Endothelial cell of umbilical vein (primary cell): ENCODE measurements around the gene DCTD. TPM values are rescaled to one million over a fixed set of nuclear protein-coding genes. Genes with fewer than 3 reads are reported as not detected.

Source experiments
- BruUV-seq: library from RNA; stranded (reverse); fragments of 400-500 nt; replicated peaks from 2 replicates; lab custom pipeline; 2021; lab: Mats Ljungman, UMichigan
- CTCF ChIA-PET: fragments of 300-600, 350-600 bp; sonication (Branson Sonifier 250); formaldehyde crosslinking; loops from one replicate; lab custom pipeline; 2021; ENCODE audit warnings: antibody characterized with exemption, inconsistent platforms; lab: Charles Lee
- POLR2A ChIA-PET: fragments of 300-600, 350-600 bp; sonication (Branson Sonifier 250); formaldehyde crosslinking; loops from one replicate; lab custom pipeline; 2021; ENCODE audit warnings: antibody characterized with exemption, inconsistent platforms; lab: Charles Lee
- DNase-seq: peaks from one replicate; pipeline ENCODE4 v3.0.0-alpha.2; 2011; ENCODE audit warnings: low read depth, low spot score
- FAIRE-seq: peaks from 2 replicates; lab custom pipeline; 2011; peaks lifted over from hg19 to GRCh38; lab: Jason Lieb, UNC
- H2AFZ ChIP-seq: 2 replicates; pipeline ENCODE4 v1.6.0; 2012; ENCODE audit warnings: low read depth, low read length, control low read depth, inconsistent platforms
- H3K27ac ChIP-seq: 2 replicates; pipeline ENCODE4 v1.5.1; 2011; ENCODE audit warnings: low read depth, mild to moderate bottlenecking, control low read depth, low read length, moderate library complexity; ENCODE audit not compliant: insufficient read depth
- H3K27me3 ChIP-seq, 2 experiments: 2 replicates each; pipeline versions ENCODE4 v1.6.0 to v1.6.1; 2011; ENCODE audit warnings: low read length in 2 of 2, mixed read lengths in 1 of 2; ENCODE audit not compliant: control insufficient read depth in 2 of 2, insufficient read depth in 2 of 2
- H3K36me3 ChIP-seq, 2 experiments: 2 replicates in 1 of 2; 3 replicates in 1 of 2; pipeline ENCODE4 v1.5.1; 2011; ENCODE audit warnings: low read length in 2 of 2, mild to moderate bottlenecking in 1 of 2, moderate library complexity in 1 of 2; ENCODE audit not compliant: control insufficient read depth in 2 of 2, insufficient read depth in 2 of 2; ENCODE audit errors: extremely low read depth in 1 of 2
- H3K4me1 ChIP-seq: 3 replicates; pipeline ENCODE4 v1.5.1; 2011; ENCODE audit warnings: mild to moderate bottlenecking, low read length; ENCODE audit not compliant: control insufficient read depth, insufficient read depth; ENCODE audit errors: extremely low read depth
- H3K4me2 ChIP-seq: 2 replicates; pipeline ENCODE4 v1.6.1; 2011; ENCODE audit warnings: low read length, control low read depth, mixed read lengths; ENCODE audit not compliant: insufficient read depth
- H3K4me3 ChIP-seq, 3 experiments: fragments of 200-600 bp in 1 of 3; sonication (generic), shearing (Covaris generic) in 1 of 3; replicated peaks in 1 of 3; 2 replicates each; pipeline ENCODE4 v1.5.1; 2011 to 2016; ENCODE audit warnings: control low read depth in 3 of 3, low read length in 3 of 3, mild to moderate bottlenecking in 2 of 3, inconsistent platforms in 1 of 3, low read depth in 1 of 3, moderate library complexity in 1 of 3; ENCODE audit not compliant: insufficient read depth in 1 of 3
- H3K79me2 ChIP-seq: 2 replicates; pipeline ENCODE4 v1.6.0; 2012; ENCODE audit warnings: low read length, inconsistent platforms; ENCODE audit not compliant: control insufficient read depth, insufficient read depth
- H3K9ac ChIP-seq: replicated peaks from 2 replicates; pipeline ENCODE3; 2011; ENCODE audit warnings: low read length, control low read depth; ENCODE audit not compliant: insufficient read depth; ENCODE audit errors: extremely low read depth
- H3K9me1 ChIP-seq: replicated peaks from 3 replicates; pipeline ENCODE4 v1.6.0; 2011; ENCODE audit warnings: mild to moderate bottlenecking, low read length; ENCODE audit not compliant: control insufficient read depth, insufficient read depth; ENCODE audit errors: extremely low read depth
- H3K9me3 ChIP-seq: replicated peaks from 2 replicates; pipeline ENCODE4 v1.5.1; 2012; ENCODE audit warnings: low read length, inconsistent platforms; ENCODE audit not compliant: control insufficient read depth, insufficient read depth
- H4K20me1 ChIP-seq: replicated peaks from 2 replicates; pipeline ENCODE3; 2011; ENCODE audit warnings: mild to moderate bottlenecking, low read length; ENCODE audit not compliant: control insufficient read depth, insufficient read depth; ENCODE audit errors: extremely low read depth
- JUN ChIP-seq: IDR thresholded peaks from 2 replicates; pipeline ENCODE4 v1.6.1; 2011; ENCODE audit warnings: borderline replicate concordance, low read depth; ENCODE audit not compliant: insufficient read length, insufficient read depth
- POLR2A ChIP-seq: IDR thresholded peaks from 2 replicates; pipeline ENCODE4 v1.6.1; 2012; ENCODE audit warnings: low read depth, mild to moderate bottlenecking, control low read depth, low read length
- POLR2AphosphoS5 ChIP-seq: IDR thresholded peaks from 2 replicates; pipeline ENCODE4 v1.6.1; 2012; ENCODE audit warnings: low read depth, mild to moderate bottlenecking, control low read depth, low read length, moderate library complexity; ENCODE audit not compliant: insufficient read depth
- dilution Hi-C: fragments of 300-500 bp; cut with MboI; formaldehyde crosslinking; loops from one replicate; pipeline ENCODE4 v1.15.0; 2019; ENCODE audit warnings: low sequenced_read_pairs; ENCODE audit not compliant: extremely low pct_ligation_motif_present
- intact Hi-C: fragments of 100-400 bp; cut with micrococcal nuclease; formaldehyde crosslinking; loops from one replicate; pipeline ENCODE4 v1.10.0; 2022
- polyA plus RNA-seq, 4 experiments: library from polyadenylated mRNA; depleted of rRNA in 3 of 4; stranded (reverse) in 3 of 4; unstranded in 1 of 4; fragments of >200 nt; gene quantifications; 2 replicates each; pipeline versions ENCODE4 v1.2.1 to v1.2.3, GENCODE V29; 2011 to 2012; ENCODE audit warnings: missing spikeins in 1 of 4
- total RNA-seq: library from RNA; stranded (reverse); gene quantifications from 2 replicates; pipeline ENCODE4 v1.2.3, GENCODE V29; 2021
- TF ChIP-seq, protein P1 (sequence below), 2 donors: IDR thresholded peaks; 1 replicate in 1 of 2; 2 replicates in 1 of 2; pipeline ENCODE4 v1.5.1; 2011; ENCODE audit warnings: low read length in 2 of 2, mild to moderate bottlenecking in 2 of 2, moderate library complexity in 2 of 2, control low read depth in 1 of 2, inconsistent platforms in 1 of 2, low read depth in 1 of 2; ENCODE audit not compliant: insufficient read depth in 1 of 2; ENCODE audit errors: extremely low read depth in 1 of 2

Gene DCTD
- total and polyA plus RNA-seq, 2 donors (not counting 3 experiments of a cell fraction or from before 2014, with no cell fraction given) = 105 to 111 TPM

DNA sequence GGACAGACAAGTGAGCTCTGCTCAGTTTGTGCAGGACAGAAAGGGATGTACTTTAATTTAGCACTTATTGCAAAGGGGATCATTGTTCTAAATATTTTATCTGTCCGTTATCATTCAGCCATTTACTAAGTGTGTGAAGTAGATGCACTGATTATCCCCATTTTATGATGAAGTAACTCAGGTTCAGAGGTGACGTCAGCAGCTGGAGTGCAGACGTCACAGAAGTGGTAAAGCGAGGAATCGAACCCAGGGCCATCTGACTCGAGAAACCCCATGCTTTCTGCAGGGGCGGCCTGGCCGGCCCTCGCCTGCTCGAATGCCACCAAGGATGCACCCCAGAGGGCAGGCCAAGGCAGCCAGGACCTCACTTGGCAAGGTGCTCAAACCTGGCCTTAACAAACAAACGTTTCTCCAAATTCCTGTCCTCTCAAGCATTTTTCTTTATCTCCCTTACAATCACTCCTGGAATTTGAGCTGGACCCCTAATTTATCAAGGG is 75.0 kb downstream of the DCTD start:
- POLR2A ChIA-PET = no interaction called here

DNA sequence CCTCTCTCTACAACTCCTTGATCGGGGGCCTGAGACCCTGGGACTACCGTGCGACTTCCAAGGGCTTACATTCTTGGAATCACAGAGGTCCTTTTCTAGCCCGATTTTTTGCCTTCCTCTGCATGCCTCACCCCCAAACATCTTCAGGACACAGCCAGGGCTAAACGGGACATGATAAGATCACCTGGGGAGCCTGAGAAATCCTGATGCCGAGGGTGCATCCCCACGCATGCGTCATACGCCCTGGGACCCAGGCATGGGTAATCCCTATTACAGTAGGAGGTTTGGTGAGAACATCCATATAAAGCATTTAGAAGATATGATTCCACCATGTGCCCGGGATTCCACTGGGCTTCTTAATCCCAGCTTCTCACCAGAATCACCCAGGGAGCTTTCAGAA is 77.1 kb downstream of the DCTD start:
- Histone ChIP-seq H3K9ac (no peak overlapping the region), H3K9me3 (no peaks in the 10 kb centered on the region), H2AFZ (no peak overlapping the region), H3K4me3 (no peak overlapping the region), H3K36me3 (no peaks in the 10 kb centered on the region), H3K27me3 (no peaks in the 10 kb centered on the region), H3K27ac (no peak overlapping the region), H3K4me1 (no peaks in the 10 kb centered on the region), H3K79me2 (no peaks in the 10 kb centered on the region), H3K4me2 (no peak overlapping the region), H3K9me1 (no peaks in the 10 kb centered on the region), H4K20me1 (no peaks in the 10 kb centered on the region)
- BruUV-seq = no TSS peak
- no peak for DNase-seq
- CTCF ChIA-PET = no interaction called here
- dilution Hi-C loops (no loop called here), intact Hi-C loops (no loop called here)
- FAIRE-seq = no peak
- TF ChIP-seq, protein P1, sequence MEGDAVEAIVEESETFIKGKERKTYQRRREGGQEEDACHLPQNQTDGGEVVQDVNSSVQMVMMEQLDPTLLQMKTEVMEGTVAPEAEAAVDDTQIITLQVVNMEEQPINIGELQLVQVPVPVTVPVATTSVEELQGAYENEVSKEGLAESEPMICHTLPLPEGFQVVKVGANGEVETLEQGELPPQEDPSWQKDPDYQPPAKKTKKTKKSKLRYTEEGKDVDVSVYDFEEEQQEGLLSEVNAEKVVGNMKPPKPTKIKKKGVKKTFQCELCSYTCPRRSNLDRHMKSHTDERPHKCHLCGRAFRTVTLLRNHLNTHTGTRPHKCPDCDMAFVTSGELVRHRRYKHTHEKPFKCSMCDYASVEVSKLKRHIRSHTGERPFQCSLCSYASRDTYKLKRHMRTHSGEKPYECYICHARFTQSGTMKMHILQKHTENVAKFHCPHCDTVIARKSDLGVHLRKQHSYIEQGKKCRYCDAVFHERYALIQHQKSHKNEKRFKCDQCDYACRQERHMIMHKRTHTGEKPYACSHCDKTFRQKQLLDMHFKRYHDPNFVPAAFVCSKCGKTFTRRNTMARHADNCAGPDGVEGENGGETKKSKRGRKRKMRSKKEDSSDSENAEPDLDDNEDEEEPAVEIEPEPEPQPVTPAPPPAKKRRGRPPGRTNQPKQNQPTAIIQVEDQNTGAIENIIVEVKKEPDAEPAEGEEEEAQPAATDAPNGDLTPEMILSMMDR (IDR thresholded peaks at IDR 0.05; ENCODE audit: extremely low read depth in 1 of 2, insufficient read depth in 1 of 2, low read depth in 1 of 2, low read length in 2 of 2) = no peak
- no peak for TF ChIP-seq POLR2A
- TF ChIP-seq POLR2AphosphoS5 = no peak
- POLR2A ChIA-PET = no interaction called here

More for the DNA sequence above, 75.0 kb downstream of the DCTD start:
- Histone ChIP-seq H2AFZ (no peak overlapping the region), H3K4me3 (no peak overlapping the region), H4K20me1 (no peaks in the 10 kb centered on the region), H3K9ac (no peak overlapping the region), H3K36me3 (no peaks in the 10 kb centered on the region), H3K79me2 (no peaks in the 10 kb centered on the region), H3K9me1 (no peaks in the 10 kb centered on the region), H3K9me3 (no peaks in the 10 kb centered on the region), H3K27ac (no peak overlapping the region), H3K4me2 (no peak overlapping the region), H3K27me3 (no peaks in the 10 kb centered on the region), H3K4me1 (no peaks in the 10 kb centered on the region)
- DNase-seq (no peak), FAIRE-seq (no peak)
- CTCF ChIA-PET = no interaction called here
- dilution Hi-C loops (no loop called here), intact Hi-C loops (no loop called here)
- TF ChIP-seq JUN = no peak
- no TSS peak for BruUV-seq

Other genes starting within 250 kb of the DCTD start
- 51.8 and 52.2 TPM in 2 replicates for gene WWC2, start 181.9 kb upstream of the DCTD start, total RNA-seq
- gene WWC2, start 181.9 kb upstream of the DCTD start, polyA plus RNA-seq = 10.2 and 12.9 TPM in 2 replicates